ENCODE data around the gene RAD51B. TPM values are rescaled to one million over a fixed set of nuclear protein-coding genes. Genes with fewer than 3 reads are reported as not detected.

Gene RAD51B
- total RNA-seq, 5 donors from 2014 or later (not counting 1 experiment from before 2014, with no cell fraction given), result 25.4 to 47.9 (median 30.0) TPM

DNA sequence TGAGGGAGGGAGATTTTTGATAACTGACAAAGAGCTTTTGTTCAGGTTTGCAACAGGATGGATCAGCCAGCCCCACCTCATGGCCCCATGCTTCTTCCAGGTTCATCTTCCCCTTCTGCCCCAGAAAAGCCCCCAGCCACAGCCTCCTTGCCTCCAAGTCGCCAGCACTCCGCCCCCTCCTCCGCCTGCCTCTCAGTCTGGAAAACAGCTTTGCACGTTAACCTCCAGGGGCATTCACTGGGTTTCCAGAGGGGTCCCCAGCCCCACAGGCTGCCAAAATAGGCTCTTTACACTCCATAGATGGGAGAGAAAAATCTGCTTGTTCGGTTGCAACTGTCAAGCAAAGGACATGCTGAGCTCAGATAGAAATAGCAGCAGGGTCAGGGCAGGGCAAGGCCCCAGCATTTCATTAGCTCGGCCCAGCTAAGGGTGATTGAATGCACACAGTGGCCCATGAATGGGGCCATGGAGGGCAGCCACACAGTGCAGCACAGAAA is 719.7 kb downstream of the RAD51B start:
- Mint-ChIP-seq H3K27me3 (no peaks in the 10 kb centered on the region), H3K27ac (no peak overlapping the region), H3K36me3 (peaks cover 3% of the 10 kb centered on the region), H3K4me3 (no peak overlapping the region), H3K4me1 (peaks cover 0 to 14% (median 1%) of the 10 kb centered on the region in 3 donors), H3K9me3 (no peaks in the 10 kb centered on the region)
- H3K27ac ChIP-seq (ENCODE audit: low read length), result no peak overlapping the region
- no peaks in the 10 kb centered on the region for H3K36me3 ChIP-seq (ENCODE audit: control insufficient read depth in 2 of 2, extremely low read depth in 1 of 2, insufficient read depth in 1 of 2, low read length in 1 of 2)
- CTCF ChIA-PET, result interaction anchor here (0.6 to 0.8 kb wide), 2 partner anchors 35 to 291 kb away, joined by 3 read pairs; no protein-coding TSS in a partner anchor
- DNase-seq (no peak), ATAC-seq (replicated peaks in 1 of 4) (no peak)
- no peaks in the 10 kb centered on the region for H3K4me1 ChIP-seq (ENCODE audit: control insufficient read depth in 1 of 2, extremely low read depth in 1 of 2, insufficient read depth in 2 of 2, low read length in 2 of 2)
- H3K9me3 ChIP-seq, result no peaks in the 10 kb centered on the region
- H3K4me3 ChIP-seq (ENCODE audit: control insufficient read depth in 1 of 2, extremely low read depth in 1 of 2, low read length in 1 of 2), result no peak overlapping the region
- POLR2A ChIA-PET, result no interaction called here
- WGBS (ENCODE audit: insufficient coverage), result 87% methylated on average over 5 of the region's 6 CpGs
- H3K27me3 ChIP-seq (replicated peaks in 1 of 2; ENCODE audit: control insufficient read depth in 2 of 2, extremely low read depth in 1 of 2, insufficient read depth in 2 of 2, low read length in 1 of 2), result no peaks in the 10 kb centered on the region

DNA sequence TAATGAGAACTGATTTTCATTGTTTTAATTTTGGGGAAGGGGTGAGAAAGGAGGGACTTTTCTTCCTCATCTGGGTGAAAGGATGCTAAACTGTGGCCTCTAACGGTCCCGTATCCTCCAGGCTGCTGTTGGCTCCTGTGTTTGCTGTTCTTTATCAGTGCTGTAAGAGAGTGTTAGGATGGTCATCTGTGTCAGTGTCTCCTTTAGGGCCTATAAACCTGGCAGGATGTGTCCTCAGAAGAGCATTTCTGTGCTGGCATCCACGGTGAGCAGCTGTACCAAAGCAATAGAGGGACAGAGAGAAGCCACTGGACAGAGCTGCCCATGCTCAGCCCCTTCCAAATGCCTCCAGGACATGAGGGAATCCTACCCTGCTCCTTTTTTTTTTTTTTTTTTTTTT is 720.2 kb downstream of the RAD51B start:
- Histone ChIP-seq H3K36me3 (ENCODE audit: control insufficient read depth in 2 of 2, extremely low read depth in 1 of 2, insufficient read depth in 1 of 2, low read length in 1 of 2) (no peaks in the 10 kb centered on the region), H3K4me3 (ENCODE audit: control insufficient read depth in 1 of 2, extremely low read depth in 1 of 2, low read length in 1 of 2) (no peak overlapping the region), H3K4me1 (ENCODE audit: control insufficient read depth in 1 of 2, extremely low read depth in 1 of 2, insufficient read depth in 2 of 2, low read length in 2 of 2) (no peaks in the 10 kb centered on the region), H3K9me3 (no peaks in the 10 kb centered on the region), H3K27me3 (replicated peaks in 1 of 2; ENCODE audit: control insufficient read depth in 2 of 2, extremely low read depth in 1 of 2, insufficient read depth in 2 of 2, low read length in 1 of 2) (no peaks in the 10 kb centered on the region), H3K27ac (ENCODE audit: low read length) (no peak overlapping the region)
- H3K36me3 Mint-ChIP-seq, result peaks cover 4% of the 10 kb centered on the region
- WGBS (ENCODE audit: insufficient coverage), result 100% methylated on average over 3 of the region's 3 CpGs
- no peaks in the 10 kb centered on the region for H3K9me3 Mint-ChIP-seq
- ATAC-seq (replicated peaks in 1 of 4), result no peak
- POLR2A ChIA-PET, result no interaction called here
- no peak overlapping the region for H3K4me3 Mint-ChIP-seq
- CTCF ChIA-PET, result interaction anchor here (0.6 to 0.8 kb wide), 2 partner anchors 35 to 291 kb away, joined by 3 read pairs; no protein-coding TSS in a partner anchor
- H3K4me1 Mint-ChIP-seq, result peaks cover 0 to 13% (median 1%) of the 10 kb centered on the region in 3 donors
- H3K27ac Mint-ChIP-seq, result no peak overlapping the region
- no peak for DNase-seq
- H3K27me3 Mint-ChIP-seq, result no peaks in the 10 kb centered on the region

DNA sequence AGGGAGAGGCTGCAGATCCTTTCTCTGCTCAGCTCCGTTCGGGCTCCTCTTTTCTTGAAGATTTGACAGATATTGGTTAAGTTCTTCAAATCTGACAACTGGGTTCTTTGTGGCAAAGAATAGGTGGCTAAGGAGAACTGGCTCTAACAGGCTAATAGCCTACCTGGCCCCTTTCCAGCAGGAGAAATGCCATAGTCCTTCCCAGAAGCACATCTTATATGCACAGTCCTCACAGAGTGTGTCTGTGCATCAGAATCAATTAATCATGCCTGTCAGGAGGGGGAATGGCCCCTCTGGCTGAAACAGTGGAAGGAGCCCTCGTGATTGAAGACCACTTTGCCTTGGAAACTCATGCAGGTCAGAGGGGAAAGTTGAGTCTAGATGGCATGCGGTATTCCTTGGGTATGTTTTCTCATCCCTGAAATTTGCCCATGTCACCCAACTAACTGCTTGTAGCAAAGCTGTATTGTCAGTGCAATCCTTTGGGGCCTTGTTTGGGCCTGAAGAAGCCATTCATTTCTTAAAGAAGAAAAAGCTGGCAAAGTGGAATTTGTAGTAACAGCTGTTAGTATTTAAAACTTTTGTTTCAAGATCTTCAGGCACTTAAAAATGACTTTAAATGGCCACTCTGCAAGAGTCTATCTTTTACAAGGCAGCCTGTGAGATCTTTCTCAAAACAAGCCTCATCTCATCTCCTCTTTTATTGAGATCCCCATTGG is 721.8 kb downstream of the RAD51B start:
- Histone ChIP-seq H3K4me3 (ENCODE audit: control insufficient read depth in 1 of 2, extremely low read depth in 1 of 2, low read length in 1 of 2) (no peak overlapping the region), H3K9me3 (no peaks in the 10 kb centered on the region), H3K4me1 (ENCODE audit: control insufficient read depth in 1 of 2, extremely low read depth in 1 of 2, insufficient read depth in 2 of 2, low read length in 2 of 2) (no peaks in the 10 kb centered on the region), H3K27ac (ENCODE audit: low read length) (no peak overlapping the region), H3K36me3 (ENCODE audit: control insufficient read depth in 2 of 2, extremely low read depth in 1 of 2, insufficient read depth in 1 of 2, low read length in 1 of 2) (no peaks in the 10 kb centered on the region), H3K27me3 (replicated peaks in 1 of 2; ENCODE audit: control insufficient read depth in 2 of 2, extremely low read depth in 1 of 2, insufficient read depth in 2 of 2, low read length in 1 of 2) (no peaks in the 10 kb centered on the region)
- no peak overlapping the region for H3K27ac Mint-ChIP-seq
- peaks cover 0 to 13% (median 1%) of the 10 kb centered on the region in 3 donors for H3K4me1 Mint-ChIP-seq
- H3K4me3 Mint-ChIP-seq, result no peak overlapping the region
- DNase-seq (no peak), ATAC-seq (replicated peaks in 1 of 4) (no peak)
- no peaks in the 10 kb centered on the region for H3K9me3 Mint-ChIP-seq
- peaks cover 9% of the 10 kb centered on the region for H3K36me3 Mint-ChIP-seq
- H3K27me3 Mint-ChIP-seq, result no peaks in the 10 kb centered on the region
- POLR2A ChIA-PET, result interaction anchor here in 1 of 2 donors (0.6 kb wide), 1 partner anchor 247 kb away, joined by 3 read pairs; no protein-coding TSS in a partner anchor
- CTCF ChIA-PET, result no interaction called here
- 40% methylated on average over 1 of the region's 4 CpGs for WGBS (ENCODE audit: insufficient coverage)

DNA sequence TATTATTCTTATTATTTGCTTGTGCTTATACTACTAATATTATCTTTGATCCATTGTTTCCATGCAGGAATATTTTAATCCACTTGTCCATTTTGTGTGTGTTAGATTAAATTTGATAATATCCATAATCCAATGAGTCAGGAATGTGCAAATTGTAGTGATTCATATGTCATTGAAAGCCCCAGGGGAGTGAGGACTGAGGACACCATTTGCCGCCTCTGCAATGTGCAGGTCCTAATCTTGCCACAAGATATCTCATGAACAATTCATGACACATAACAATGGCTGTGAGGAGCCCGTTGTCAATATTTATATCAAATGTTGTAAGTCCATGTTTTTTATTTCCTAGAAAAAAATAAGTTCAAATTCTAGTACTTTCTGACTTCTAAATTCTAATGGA is 722.8 kb downstream of the RAD51B start:
- ChIA-PET POLR2A (no interaction called here), CTCF (no interaction called here)
- DNase-seq, result no peak
- H3K9me3 Mint-ChIP-seq, result no peaks in the 10 kb centered on the region
- no peaks in the 10 kb centered on the region for H3K36me3 ChIP-seq (ENCODE audit: control insufficient read depth in 2 of 2, extremely low read depth in 1 of 2, insufficient read depth in 1 of 2, low read length in 1 of 2)
- WGBS (ENCODE audit: insufficient coverage), result no CpG with 5 or more reads among the region's 2 CpGs
- no peaks in the 10 kb centered on the region for H3K9me3 ChIP-seq
- H3K27me3 Mint-ChIP-seq, result no peaks in the 10 kb centered on the region
- H3K4me1 Mint-ChIP-seq, result peaks cover 0 to 13% (median 1%) of the 10 kb centered on the region in 3 donors
- H3K36me3 Mint-ChIP-seq, result peaks cover 10% of the 10 kb centered on the region
- ATAC-seq (replicated peaks in 1 of 4), result no peak
- H3K4me3 Mint-ChIP-seq, result no peak overlapping the region
- no peaks in the 10 kb centered on the region for H3K4me1 ChIP-seq (ENCODE audit: control insufficient read depth in 1 of 2, extremely low read depth in 1 of 2, insufficient read depth in 2 of 2, low read length in 2 of 2)
- no peak overlapping the region for H3K27ac Mint-ChIP-seq
- H3K27ac ChIP-seq (ENCODE audit: low read length), result no peak overlapping the region
- H3K27me3 ChIP-seq (replicated peaks in 1 of 2; ENCODE audit: control insufficient read depth in 2 of 2, extremely low read depth in 1 of 2, insufficient read depth in 2 of 2, low read length in 1 of 2), result no peaks in the 10 kb centered on the region
- no peak overlapping the region for H3K4me3 ChIP-seq (ENCODE audit: control insufficient read depth in 1 of 2, extremely low read depth in 1 of 2, low read length in 1 of 2)

DNA sequence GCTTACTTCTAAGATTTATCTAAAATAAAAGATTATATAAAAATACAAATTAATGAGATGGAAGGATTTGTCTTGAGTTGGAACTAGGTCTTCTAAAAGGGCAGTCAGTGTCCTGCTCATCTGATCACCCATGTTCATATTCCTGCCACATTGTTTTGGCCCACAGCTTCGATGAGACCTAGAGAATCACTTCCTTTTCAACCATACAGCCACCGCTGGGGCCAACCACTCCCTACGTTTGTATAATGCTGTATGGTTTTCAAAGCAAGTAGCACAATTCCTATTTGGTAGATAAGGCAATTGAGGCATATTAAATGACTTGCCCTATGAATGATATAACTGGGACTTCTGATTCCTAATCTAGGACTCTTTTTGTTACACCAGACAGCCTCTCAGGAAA is 723.9 kb downstream of the RAD51B start:
- Histone ChIP-seq H3K9me3 (no peaks in the 10 kb centered on the region), H3K4me3 (ENCODE audit: control insufficient read depth in 1 of 2, extremely low read depth in 1 of 2, low read length in 1 of 2) (no peak overlapping the region), H3K4me1 (ENCODE audit: control insufficient read depth in 1 of 2, extremely low read depth in 1 of 2, insufficient read depth in 2 of 2, low read length in 2 of 2) (no peaks in the 10 kb centered on the region), H3K36me3 (ENCODE audit: control insufficient read depth in 2 of 2, extremely low read depth in 1 of 2, insufficient read depth in 1 of 2, low read length in 1 of 2) (no peaks in the 10 kb centered on the region), H3K27me3 (replicated peaks in 1 of 2; ENCODE audit: control insufficient read depth in 2 of 2, extremely low read depth in 1 of 2, insufficient read depth in 2 of 2, low read length in 1 of 2) (no peaks in the 10 kb centered on the region), H3K27ac (ENCODE audit: low read length) (no peak overlapping the region)
- WGBS (ENCODE audit: insufficient coverage), result no CpG with 5 or more reads among the region's 3 CpGs
- H3K4me3 Mint-ChIP-seq, result no peak overlapping the region
- ChIA-PET POLR2A (no interaction called here), CTCF (no interaction called here)
- H3K27me3 Mint-ChIP-seq, result no peaks in the 10 kb centered on the region
- ATAC-seq (replicated peaks in 1 of 4) (no peak), DNase-seq (no peak)
- peaks cover 10% of the 10 kb centered on the region for H3K36me3 Mint-ChIP-seq
- no peak overlapping the region for H3K27ac Mint-ChIP-seq
- H3K4me1 Mint-ChIP-seq, result peaks cover 0 to 12% (median 1%) of the 10 kb centered on the region in 3 donors
- no peaks in the 10 kb centered on the region for H3K9me3 Mint-ChIP-seq

DNA sequence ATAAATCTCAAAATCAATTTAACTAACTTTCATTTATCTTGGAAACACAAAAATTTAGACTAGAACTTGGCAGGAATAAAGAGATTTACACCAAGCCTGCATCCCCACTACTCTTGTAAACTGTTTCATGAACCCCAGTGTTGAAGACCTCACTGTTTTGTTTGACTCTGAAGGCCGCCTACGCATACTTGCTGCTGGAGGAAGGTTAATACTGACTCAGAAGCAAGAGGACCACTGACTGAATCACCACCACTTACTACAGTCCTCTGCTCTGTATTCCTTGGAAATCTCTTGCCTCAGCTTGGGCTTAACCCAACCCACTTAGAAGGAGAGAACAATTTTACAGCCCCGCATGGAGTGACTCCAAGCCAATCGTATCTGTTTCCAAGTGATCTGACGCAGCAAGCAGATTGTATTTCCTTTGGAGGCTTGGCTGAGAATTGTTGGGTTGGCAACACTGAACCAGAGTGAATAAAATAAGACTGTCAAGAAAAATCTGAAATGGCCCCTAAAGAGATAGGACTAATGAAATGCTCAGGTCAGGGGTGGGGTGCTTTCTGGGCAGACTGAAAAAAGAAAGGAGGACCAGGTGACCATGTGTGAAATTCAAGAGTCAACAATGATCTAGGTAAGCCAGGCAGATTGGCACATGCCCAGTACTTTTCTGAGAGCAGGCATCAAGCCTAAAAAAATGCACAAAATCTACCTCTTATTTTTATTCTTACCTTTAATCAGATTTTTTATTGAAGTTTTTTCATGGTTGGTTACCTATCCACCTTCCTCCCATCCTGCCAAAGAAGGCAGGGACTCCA is 724.7 kb downstream of the RAD51B start:
- peaks cover 10% of the 10 kb centered on the region for H3K36me3 Mint-ChIP-seq
- no peak overlapping the region for H3K27ac ChIP-seq (ENCODE audit: low read length)
- no peaks in the 10 kb centered on the region for H3K27me3 ChIP-seq (replicated peaks in 1 of 2; ENCODE audit: control insufficient read depth in 2 of 2, extremely low read depth in 1 of 2, insufficient read depth in 2 of 2, low read length in 1 of 2)
- no peaks in the 10 kb centered on the region for H3K9me3 ChIP-seq
- H3K4me1 Mint-ChIP-seq, result peaks cover 0 to 5% (median under 1%) of the 10 kb centered on the region in 3 donors
- POLR2A ChIA-PET, result no interaction called here
- no peak overlapping the region for H3K4me3 Mint-ChIP-seq
- no peaks in the 10 kb centered on the region for H3K27me3 Mint-ChIP-seq
- ATAC-seq (replicated peaks in 1 of 4) (no peak), DNase-seq (no peak)
- 100% methylated on average over 1 of the region's 5 CpGs for WGBS (ENCODE audit: insufficient coverage)
- no peak overlapping the region for H3K27ac Mint-ChIP-seq
- H3K4me3 ChIP-seq (ENCODE audit: control insufficient read depth in 1 of 2, extremely low read depth in 1 of 2, low read length in 1 of 2), result no peak overlapping the region
- CTCF ChIA-PET, result no interaction called here
- no peaks in the 10 kb centered on the region for H3K9me3 Mint-ChIP-seq
- H3K4me1 ChIP-seq (ENCODE audit: control insufficient read depth in 1 of 2, extremely low read depth in 1 of 2, insufficient read depth in 2 of 2, low read length in 2 of 2), result no peaks in the 10 kb centered on the region
- H3K36me3 ChIP-seq (ENCODE audit: control insufficient read depth in 2 of 2, extremely low read depth in 1 of 2, insufficient read depth in 1 of 2, low read length in 1 of 2), result no peaks in the 10 kb centered on the region
